HG03571 (cell line): Measurements from ENCODE around the gene MB.
"Not testable (repeated sequence)": the region's sequence is repeated elsewhere in the genome, so short reads cannot be mapped to it uniquely, and the experiment has no call there.

Experiments
- ATAC-seq: cut with Tn5 transposase; IDR thresholded peaks from one replicate; pipeline ENCODE4 v1.9.1; 2021; ENCODE audit not compliant: unreplicated experiment

MB gene

DNA sequence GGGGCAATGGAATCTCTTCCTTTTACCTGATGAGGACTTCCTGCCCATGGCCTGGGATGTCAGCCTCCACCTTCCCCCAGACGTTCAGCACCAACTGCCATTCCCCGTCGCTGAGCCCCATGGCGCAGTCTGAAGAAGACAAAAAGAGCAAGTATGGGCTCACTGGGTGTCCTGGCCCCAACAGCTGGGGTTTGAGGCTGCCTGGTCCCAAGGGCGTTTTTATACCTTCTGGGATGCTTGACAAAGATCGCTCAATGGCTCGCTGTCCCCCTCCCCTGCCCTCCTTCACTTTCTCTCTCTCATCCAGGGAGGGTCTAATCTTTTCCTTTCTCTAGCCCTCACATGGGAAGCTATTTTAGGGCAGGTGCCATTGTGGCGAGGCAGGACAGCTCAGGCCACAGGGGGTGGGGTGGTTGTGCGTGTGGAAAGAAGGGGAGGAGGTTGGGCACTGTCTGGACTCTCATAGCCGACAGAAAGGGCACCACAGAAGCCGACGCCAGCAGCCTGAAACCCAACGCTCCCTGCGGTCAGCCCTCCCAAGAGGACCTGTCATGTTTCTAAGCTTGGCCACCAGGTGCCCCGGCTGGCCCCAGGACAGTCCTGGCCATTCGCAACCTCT, at the start of gene MB:
Gene MB (minus strand): TSS at position 193 of the 619 bp plus-strand sequence. CDS start 72 bp downstream, at position 121.
- ATAC-seq: no peak

DNA sequence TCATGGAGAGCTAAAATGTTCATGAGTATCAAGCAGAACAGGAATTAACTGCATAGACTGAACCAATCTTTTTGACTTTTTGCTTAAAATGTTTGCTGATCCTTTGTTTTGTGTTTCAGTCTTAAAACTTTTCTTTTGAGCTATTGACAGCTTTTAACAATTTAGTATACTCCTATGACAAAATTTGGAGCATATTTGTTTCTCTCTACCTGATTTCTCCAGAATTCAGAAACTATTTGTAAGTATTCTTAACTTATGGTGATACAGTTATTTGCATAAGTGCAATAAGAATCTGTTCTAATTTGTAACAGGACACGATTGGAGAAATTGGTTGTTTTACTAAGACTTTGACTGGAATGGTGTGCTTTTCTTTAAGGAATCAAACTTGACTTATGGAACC, 49.6 kb upstream of the MB start:
- ATAC-seq: not testable (repeated sequence)

- ATAC-seq: no peak
These were observed 47.9 kb upstream of the MB start for GRCh38 chr22:35664955-35665587.

DNA sequence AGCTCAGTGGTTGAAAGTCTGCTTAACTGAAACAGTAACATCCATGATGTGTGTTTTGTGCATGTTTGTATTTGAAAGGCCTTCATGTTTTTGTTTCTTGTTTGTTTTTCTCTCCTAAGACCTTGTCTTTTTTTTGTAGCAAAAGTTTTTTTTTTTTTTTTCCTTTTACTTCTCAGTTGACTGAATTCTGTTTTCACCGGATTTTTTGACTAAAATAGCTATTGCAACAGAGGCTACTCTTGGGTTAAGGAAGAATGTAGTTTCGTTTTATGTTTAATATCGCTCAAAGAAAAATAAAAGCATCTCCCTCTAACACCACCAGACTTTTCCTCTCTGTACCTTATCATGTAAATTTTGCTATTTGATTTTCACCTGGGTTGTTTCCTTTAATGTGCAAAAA, 46.2 kb upstream of the MB start:
- no peak for ATAC-seq

DNA sequence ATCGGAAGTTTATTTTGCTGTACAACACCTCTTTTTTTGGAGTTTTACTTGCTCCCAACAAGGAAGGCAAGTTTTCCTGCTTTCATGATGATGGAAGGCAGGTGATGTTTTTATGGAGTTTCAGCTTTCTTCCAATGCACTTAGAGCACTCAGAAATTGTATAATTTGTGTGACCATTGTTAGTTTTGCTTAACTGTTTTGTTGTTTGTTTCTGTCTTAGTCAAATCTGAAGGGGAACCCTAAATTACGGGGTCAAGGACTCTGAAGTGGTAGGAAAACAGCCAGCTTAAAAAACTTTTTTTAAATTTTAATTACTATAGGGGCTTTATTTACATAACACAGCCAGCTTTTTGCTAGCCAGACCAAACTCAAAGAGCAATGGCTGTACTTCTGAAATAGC, 45.8 kb upstream of the MB start:
- no peak for ATAC-seq

DNA sequence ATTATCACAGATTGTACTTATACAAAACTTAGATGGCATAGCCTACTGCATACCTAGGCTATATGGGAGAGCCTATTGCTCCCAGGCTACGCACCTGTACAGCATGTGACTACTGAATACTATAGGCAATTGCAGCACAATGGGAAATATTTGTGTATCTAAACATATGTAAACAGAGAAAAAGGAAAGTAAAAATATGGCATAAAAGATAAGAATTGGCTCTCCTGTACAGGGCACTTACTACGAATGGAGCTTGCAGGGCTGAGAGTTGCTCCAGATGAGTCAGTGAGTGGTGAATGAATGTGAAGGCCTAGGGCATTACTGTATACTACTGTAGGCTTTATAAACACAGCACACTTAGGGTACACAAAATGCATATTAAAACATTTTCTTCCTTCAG, 44.3 kb upstream of the MB start:
- ATAC-seq: no peak

DNA sequence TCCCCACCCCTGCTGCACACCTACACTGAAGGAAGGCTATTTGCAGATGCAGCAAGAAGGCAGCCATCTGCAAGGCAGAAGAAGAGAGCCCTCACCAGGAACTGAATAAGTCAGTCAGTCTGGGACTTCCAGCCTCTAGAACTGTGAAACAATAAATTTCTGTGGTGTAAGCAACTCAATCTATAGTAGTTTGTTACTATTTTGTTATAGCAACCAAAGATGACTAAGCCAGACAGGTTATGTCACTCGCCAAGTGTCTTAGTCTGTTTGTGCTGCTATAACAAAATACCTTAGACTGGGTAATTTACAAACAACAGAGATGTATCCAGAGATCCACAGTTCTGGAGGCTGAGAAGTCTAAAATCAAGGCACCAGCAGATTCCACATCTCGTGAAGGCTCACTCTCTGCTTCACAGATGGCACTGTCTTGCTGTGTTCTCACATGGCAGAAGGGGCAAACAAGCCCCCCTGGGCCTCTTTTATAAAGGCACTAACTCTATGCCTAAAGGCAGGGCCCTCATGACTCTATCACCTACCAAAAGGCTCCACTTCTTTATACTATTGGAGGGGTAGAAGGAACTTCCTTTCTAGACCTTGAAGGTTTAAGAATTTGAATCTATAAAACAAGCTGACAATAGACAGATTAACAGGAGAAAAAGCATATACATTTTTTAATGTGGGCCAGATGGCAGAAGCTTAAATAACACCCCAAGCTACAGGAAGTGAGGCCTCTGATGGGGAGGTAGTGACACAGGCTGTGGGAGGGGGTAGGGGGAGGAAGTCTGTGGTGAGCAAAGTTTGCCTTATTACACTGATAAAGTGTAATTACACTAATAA, 43.4 kb upstream of the MB start:
- no peak for ATAC-seq

GRCh38 chr22:35657571-35658312, 40.6 kb upstream of the MB start:
- no peak for ATAC-seq

DNA sequence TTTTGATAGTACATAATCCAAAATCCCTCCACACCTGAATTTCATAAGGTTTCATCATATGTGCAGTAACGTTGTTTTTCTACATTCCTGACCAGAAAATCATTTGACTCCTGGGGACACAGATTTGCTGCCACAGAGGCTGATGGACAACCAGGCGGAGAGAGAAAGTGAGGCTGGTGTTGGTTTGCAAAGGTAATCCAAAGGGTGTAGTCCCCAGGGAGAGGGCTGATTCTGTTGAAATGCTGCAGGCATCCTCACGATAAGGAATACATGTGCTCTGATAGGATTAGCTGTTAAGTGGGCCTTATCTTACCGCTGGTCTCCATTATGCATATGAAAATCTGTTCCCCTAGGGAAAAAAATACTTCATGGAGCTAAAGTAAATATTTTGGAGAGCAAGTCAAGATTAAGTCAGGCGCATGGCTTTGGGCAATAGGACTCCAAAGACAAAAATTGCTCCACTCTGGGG, 39.2 kb upstream of the MB start:
- ATAC-seq: no peak

- ATAC-seq: no peak
These were observed 36.7 kb upstream of the MB start for GRCh38 chr22:35653824-35654223.

- ATAC-seq: no peak
These were observed 34.0 kb upstream of the MB start for GRCh38 chr22:35651085-35651484.

DNA sequence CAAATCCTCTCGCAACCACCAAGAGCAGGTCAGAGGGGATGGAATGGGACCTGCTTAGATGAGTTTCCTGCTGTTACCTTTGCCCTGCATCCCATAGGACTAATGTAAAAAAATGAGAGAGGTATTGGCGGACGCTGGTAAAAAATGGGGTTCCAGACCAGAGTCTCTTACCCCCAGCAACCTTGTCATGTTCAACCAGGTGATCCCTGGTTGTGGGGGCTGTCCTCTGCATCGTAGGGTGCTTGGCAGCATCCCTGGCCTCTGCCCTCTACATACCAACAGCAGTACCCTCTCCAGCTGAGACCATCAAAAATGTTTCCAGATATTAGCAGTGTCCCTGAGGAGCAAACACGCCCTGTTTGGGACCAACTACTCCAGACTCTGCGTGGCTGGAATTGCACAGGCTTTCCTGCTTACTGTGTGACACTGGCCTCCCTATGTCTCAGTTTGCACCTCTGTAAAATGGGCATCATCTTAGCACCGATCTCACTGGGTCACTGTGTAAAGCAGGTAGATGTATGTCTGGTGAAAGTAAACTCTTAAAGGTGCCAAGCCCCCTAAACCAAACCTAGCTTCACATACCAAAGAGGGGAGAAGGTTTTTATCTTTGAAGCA, 32.6 kb upstream of the MB start:
- no peak for ATAC-seq

- no peak for ATAC-seq
These were observed 32.0 kb upstream of the MB start for GRCh38 chr22:35649026-35649553.

DNA sequence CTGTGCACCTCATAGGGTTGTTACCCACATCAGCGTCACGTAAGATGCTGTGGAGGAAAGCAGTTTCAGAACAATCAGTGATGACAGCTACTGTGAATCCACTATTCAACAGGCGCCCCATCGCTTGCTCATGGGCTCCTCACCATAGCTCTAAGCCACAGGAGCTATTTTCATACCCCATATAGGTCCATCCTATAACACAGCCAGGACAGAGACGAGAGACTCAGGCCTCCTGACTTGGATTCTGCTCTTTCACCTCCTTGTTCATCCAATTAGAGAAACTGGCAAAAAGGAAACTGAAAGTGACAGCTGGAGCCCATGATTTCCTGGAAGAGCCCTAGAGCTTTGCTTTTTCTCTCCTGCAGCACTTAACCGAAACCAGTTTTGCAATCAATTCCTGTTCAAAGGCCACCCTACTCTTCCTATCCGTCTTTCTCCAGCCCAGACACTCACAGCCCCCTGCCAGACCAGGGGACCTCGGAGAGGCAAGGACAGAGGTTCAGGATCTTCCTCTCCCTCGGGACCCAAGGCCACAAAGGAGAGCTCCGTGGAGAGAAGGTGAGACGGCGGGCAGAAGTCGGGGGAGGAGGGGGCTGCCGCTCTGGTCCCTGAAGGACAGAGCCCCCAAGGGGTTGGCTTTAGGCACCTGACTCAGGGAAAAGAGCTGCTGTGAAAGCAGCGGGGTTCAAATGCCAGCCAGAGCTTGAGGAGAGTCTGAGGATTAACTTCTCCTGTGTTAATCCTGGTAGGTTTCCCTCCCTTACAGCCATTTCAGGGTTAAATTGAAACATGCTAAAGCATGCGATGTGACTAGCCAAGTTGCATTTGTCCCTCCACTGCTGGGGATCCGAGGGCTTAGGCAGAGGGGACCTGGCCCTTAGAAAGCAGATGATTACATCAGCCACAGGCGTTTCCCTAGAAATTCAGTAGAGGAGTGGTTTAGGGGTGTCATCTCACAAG, 31.2 kb upstream of the MB start, which contains the start of gene APOL6:
Gene APOL6 (plus strand): TSS at position 381 of the 960 bp plus-strand sequence. CDS start 7,980 bp downstream, outside the sequence.
- peak; percentile 51 for ATAC-seq

DNA sequence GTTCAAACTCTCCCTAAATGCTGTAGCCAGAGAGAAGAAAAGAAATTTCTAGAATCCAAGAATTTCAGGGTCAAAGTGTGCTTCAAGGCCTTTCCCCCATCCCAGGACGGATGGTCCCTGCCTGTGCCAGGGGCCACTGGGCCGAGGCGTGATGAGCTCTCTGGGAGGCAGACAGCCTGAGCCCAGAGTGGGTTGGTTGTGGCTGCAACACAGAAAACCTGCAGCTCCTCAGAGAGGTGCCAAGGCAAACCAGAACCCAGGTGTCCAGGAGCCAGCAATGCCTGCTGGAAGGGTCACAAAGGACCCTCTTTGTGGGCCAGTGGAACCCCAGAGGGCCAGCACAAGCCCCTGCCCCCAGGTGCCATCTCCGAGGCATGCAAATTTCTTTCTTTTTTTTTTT, 28.5 kb upstream of the MB start:
- no peak for ATAC-seq

DNA sequence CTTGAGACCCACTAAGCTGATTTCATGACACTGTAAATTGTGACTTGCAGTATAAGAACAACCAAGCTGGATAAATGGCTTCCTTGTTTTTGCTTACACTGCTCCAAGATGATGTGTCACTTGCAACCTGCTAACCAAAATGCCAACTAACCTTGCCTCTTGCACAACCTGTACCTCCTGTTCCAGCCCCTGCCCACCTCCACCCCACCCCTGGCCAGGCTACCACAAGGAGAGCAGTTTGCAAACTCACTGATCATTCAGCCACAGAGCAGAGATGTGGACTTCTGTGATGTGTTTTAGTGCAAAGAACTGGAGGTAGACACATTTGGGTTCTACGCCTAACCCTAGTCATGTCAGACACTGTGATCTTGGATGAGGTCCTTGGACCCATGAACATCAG, 26.9 kb upstream of the MB start:
- no peak for ATAC-seq

- no peak for ATAC-seq
These were observed 25.2 kb upstream of the MB start for GRCh38 chr22:35642305-35642741.

DNA sequence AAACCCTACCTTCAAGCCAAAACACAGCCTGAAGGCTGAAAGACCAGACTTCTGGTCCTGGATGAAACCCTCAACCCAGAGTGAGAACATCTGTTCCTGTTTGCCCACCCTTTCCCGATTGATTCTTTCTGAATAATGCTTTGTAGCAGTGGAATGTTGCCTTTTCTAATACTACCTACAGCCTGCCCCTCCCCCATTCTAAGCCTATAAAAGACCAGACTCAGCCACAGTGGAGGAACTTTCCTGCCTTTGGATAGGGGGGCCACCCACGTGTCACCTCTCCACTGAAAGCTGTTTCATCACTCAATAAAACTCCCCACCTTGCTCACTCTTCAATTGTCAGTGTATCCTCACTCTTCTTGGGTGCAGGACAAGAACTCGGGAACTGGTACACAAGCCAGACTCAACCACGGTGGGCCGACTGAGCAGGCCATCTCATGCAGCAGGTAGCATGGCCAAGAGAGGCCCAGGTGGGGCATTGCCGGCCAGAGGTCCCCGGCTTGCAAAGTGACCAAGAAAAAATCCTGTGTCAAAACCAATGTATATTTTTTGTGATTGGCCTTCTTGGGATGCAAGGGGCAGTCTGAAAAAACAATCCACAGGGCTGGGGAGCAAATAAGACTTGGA, 24.5 kb upstream of the MB start:
- ATAC-seq: no peak

DNA sequence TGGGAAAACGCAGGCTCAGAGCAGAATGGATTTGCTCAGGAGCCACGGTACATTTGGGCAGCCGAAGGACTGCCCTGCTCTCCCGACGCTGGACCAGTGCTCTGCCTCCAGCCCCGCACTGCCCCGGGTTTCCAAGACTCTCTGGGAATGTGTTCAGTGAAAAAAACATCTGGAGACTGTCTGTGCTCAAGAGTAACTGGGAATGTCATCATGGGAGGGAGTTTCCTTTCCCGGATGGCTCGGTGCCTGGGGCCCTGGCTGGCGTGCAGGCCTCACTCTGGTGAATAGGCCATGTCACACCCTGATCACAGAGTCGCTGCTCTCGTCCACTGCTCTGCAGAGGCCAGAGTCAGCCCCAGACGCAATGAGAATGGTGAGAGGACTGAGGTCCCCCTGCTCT, 21.3 kb upstream of the MB start:
- ATAC-seq: no peak
